ENCODE measurements around the gene USP28.

DNA sequence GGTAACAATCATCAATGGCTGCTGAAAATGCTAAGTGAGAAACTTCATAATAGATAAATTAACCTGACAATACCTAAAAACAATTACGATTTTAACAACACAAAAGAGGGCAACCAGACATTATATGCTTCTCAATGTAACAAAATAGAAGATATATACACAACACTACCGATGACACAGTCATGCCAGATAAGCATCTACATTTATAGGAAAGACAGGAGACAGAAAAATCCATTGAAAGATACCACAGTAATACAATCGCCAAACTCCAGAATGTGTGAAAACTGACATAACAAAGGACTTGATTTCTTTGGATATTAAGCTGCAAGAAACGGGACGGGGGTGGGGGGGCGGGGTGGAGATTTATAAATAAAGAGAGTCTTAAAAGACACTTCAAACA lies 28.3 kb downstream of the USP28 start:
- TF ChIP-seq EP300 (IDR thresholded peaks at IDR 0.05): no peak
- TF ChIP-seq, protein P1, sequence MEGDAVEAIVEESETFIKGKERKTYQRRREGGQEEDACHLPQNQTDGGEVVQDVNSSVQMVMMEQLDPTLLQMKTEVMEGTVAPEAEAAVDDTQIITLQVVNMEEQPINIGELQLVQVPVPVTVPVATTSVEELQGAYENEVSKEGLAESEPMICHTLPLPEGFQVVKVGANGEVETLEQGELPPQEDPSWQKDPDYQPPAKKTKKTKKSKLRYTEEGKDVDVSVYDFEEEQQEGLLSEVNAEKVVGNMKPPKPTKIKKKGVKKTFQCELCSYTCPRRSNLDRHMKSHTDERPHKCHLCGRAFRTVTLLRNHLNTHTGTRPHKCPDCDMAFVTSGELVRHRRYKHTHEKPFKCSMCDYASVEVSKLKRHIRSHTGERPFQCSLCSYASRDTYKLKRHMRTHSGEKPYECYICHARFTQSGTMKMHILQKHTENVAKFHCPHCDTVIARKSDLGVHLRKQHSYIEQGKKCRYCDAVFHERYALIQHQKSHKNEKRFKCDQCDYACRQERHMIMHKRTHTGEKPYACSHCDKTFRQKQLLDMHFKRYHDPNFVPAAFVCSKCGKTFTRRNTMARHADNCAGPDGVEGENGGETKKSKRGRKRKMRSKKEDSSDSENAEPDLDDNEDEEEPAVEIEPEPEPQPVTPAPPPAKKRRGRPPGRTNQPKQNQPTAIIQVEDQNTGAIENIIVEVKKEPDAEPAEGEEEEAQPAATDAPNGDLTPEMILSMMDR (IDR thresholded peaks at IDR 0.05): no peak
